NAMALWA (cell line): ENCODE measurements around the gene MYO16.
"Not testable (repeated sequence)": the region's sequence is repeated elsewhere in the genome, so short reads cannot be mapped to it uniquely, and the experiment has no call there.

Source experiments
- DNase-seq: peaks from one replicate; pipeline ENCODE4 v3.0.0-alpha.2; 2015; ENCODE audit warnings: low spot score

MYO16 gene

DNA sequence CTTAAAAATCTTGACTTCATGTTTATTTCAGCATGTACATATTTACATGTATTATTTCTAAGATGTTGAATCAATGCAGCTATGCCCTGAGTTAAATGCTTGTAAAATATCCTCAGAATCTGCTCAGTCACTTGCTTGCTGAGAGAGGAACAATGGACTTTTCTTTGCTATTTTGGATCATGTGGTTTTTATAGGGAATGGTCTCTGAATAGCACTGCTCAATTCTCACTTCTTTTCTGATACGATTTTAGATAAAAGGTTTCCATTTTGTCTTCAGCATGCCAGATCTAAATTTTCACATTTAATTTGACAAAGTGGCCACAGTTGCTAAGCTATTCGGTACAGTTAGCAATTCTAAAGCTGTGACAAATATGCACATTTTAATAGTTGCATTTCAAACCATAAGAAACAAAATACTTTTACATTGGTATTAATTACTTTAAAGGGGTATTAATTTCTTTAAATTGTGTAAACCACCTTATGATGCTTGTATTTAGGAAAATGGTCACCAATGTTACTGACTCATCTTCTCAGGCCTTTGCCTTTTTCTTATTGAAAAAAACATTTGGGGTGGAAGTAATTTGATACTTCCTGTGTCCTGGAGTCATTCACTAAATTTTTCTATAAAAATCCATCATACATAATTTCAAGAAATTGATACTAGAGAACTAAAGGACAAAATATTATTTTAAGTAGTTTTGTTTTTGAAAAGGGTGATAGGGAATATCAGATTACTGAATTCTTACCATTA lies 113.5 kb downstream of the MYO16 start:
- DNase-seq: no peak

DNA sequence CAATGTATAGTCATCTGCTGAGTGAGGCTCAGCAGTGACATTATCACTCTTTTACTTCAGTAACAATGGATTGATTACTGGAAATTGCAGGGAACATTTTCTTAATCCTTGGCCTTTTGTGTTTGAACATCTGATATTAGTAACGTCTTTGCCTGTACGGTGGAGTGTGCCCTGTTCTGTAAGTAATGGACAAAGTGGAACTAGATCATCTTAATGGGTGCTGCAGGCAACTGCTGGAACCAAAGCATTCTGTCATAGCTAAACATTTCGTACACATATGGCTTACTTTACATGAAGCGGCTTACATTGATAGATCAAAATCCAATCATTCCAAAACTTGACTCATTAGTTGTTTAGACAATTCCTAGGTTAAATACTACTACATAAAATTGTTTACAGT lies 114.1 kb downstream of the MYO16 start:
- DNase-seq: no peak

DNA sequence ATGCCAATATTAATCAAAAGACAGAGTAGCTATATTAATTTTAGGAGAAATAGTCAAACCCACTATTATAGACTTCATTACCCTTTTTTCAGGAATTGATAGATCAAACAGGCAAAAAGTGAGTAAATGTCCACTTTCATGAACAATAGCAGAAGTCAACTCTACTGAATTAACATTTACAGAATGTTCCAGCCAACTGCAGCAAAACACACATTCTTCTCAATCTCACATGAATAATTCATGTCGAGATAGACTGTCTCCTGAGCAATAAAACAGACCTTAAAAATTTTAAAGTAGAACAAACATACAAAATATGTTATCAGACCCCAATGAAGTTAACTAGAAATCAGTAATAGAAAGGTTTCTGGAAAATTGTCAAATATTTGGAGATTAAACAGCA lies 118.4 kb downstream of the MYO16 start:
- DNase-seq: no peak

DNA sequence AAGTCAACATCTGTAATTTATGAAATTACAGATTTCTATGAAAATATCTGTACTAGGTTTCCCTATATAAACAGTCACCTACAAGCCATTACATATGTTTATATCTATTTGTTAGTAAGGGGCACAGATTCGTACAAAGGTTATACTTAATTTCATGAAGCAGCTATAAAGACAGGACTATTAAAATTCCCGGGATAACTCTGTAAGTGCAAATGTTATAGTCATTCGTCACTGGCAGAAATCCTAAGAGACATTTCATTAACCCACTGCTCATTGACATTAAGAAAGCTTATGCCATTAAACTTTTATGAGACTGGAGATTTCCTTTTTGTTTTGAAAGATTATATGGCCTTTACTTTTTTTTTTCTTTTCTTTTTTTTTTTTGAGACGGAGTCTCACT lies 122.9 kb downstream of the MYO16 start:
- no peak for DNase-seq

DNA sequence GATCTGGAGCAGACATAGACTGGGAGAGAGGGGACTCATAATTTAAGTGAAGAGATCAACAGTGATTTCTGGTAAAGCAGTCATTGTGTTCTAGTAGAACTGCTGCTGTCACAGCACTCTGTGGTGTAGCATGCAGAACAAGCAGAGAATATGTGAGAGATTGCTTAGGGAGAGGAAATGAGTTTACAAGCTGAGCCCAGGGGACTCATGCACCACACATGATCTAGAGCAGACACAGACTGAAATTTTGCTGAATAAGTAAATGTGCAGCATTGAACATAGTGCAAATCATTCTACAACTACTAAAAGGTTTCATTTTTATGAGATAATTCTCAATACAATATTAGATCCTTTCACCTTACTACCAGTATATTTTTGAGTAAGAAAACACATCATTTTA lies 125.7 kb downstream of the MYO16 start:
- DNase-seq: no peak

DNA sequence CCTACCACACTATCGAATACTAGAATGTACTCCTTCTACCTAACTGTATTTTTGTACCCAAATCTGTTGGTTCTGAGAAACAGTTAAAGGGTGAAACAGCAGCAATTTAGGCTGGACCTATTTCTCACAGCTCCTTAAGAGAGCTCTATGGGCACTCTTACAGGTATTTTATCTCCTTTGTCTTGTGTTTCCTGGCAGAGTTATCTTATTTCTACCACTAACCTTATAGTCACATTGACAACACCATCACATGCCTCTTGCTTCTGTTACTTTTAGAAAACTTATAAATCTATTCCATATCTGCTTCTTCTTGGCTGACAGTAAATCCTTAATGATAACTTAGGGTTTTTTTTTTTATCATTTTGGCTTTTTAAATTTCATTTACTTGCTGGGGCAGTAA lies 130.7 kb downstream of the MYO16 start:
- DNase-seq: no peak

DNA sequence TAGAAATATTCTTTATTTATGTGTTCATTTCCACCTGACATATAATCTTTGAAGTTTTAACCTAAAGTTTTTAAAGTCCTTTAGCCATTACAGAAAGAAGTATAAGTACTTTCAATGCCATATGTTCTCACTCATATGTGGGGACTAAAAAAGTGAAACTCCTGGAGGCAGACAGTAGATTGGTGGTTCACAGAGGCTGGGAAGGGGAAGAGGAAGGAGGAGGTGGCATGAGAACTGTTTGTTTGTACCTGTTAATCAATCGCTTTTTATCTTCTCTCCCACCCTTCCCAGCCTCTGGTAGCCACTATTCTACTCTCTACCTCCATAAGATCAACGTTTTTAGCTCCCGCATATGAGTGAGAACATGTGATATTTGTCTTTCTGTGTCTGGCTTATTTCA lies 131.1 kb downstream of the MYO16 start:
- DNase-seq: no peak

DNA sequence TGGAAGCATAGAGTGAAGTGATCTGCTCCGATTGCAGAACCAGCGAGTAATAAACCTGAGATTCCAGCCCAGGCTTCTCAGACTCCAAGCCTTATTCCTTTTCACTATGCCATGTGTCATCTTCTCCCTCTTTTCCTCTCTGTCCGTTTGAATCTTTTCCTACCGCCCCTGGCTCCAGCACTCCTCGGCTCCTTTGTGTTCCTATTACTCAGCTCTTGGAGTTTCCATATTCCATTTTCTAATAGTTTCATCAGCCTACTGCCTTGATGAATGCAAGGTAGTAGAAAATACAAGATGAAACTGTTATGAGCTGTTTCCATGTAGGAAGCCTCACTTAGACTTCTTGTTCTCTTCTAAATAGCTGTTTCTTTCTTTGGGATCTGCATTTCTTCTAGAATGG lies 138.6 kb downstream of the MYO16 start:
- DNase-seq: no peak

DNA sequence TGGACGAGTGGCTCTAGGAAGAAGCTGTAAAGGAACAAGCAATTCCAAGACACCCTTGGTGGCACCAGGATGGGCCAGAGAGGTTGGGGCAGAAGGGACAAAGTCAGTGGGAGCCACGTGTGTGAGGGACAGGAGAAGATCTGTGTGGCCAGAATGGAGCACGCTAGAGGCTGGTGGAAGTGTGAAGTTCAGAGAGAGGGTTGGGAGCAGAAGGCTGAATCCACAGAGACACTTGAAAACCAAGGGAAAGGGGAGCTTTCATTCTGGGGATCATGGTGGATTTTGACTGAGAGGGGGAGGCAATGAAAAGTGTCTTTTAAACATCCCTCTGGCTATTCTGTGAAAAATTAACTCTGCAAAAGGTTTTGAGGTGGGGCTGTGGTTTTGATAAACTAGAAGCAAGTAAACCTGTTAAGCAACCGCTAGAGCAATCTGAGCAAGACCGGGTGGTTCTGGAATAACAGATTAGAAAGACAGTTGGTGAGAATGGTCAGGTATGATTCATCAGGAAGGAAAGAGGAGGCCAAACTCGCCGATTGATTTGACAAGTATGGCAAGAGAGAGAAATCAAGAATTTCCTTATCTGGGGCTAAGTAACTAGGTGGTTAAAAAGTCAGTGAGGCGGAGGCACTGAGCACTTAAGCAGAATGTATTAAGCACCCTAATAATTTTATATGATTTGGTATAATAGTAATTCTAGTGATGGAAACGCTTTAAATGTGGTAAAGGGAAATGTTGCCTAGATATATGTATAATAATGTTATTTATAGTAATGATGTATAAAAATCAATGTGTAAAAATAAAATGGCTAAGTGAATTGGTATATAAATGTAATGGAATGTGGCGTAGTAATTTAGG lies 140.0 kb downstream of the MYO16 start:
- DNase-seq: no peak

DNA sequence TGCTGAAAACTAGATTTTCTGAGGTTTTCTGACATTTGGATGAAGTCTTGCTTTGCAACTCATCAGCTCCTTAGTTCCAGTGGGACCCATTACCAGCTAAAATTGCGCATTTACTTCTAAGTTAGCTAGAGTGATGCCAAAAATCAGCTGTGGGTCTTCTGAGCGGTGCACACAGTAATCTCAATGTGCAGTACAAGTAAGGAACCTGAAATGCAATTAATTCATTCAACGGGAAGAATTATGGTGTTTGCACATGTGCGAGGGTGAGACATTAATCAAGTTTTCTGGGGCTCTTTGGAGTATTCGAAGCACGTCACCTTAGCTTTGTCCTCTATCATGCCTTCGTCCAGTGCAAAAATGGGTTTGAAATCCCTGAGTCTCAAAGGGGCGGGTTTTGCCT lies 146.2 kb downstream of the MYO16 start:
- DNase-seq: no peak

DNA sequence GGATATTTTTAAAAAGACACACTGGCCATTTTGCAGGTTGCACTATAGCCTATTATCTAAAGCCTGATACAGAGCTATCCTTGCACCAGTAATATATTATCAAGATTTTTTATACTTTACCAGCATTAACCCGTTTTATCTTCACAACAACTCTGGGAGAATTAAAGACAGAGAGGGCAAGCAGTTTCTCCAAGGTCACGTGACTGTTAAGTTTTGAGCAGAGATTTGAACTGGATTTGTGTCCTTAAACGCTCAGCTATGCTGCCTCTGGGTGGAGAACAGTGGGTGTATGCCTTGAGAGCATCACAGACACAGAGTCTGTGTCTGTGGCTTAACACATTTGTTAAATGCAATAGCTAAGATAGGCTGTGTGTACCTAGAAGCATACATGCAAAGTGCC lies 147.2 kb downstream of the MYO16 start:
- no peak for DNase-seq

DNA sequence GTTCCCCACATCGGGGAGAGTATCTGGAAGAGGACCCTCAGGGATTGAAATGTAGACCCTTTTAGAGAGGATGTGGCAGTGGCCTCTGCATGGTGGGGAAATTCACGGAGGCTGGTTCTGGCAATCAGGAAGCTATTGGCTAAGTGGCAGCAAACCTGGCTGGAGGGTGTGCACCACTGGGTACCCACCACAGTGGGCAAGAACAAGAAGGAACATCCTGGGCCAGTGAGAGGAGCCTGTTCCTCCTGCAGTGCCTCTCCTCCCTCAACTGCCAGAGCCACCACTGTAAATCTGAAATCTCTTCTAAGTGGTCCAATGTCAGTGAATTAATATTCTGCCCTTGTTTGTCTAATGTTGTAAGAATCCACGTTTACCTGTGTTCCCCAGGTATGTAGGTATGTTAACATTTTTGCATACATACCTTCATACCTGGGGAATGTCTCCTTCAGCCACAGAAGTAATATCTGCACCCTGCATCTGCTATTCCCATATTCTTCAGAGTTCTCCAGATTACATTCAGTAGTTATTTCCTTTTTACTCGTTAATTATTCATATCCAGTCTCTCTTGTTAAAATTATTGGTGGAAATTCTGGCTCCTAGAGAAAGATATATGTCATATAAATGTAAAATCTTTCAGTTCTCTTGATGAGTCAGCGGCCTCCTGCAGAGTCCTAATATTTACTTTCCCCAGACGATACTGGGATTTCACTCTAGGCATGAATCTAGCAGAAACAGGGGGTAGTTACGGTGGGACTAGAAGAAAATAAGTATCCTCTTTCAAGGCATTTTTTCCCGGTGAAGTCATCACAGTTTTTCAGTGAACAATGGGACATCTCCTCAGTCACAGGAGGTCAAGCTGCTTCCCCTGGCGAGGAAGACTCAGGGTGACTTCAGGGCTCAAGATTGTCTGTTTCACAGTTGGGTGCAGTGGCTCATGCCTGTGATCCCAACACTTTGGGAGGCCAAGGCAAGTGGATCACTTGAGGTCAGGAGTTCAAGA lies 148.3 kb downstream of the MYO16 start:
- no peak for DNase-seq

DNA sequence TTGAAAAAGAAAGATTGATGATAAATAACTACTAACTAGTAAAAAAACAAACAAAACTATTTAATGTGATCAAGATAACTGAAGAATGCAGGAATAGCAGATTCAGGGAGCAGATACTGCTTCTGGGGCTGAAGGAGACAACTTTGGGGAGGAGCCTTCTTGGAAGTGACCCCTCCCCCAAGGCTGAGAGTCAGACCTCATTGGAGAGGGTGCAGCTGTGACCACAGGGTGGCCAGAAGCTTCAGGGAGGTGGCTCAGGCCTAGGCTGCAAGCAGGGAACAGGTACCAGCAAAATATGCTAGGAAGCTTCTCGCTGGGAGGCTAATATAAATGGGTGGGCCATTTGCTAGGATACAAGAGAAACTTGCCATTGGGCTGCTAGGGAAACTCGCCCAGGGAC lies 149.9 kb downstream of the MYO16 start:
- no peak for DNase-seq

DNA sequence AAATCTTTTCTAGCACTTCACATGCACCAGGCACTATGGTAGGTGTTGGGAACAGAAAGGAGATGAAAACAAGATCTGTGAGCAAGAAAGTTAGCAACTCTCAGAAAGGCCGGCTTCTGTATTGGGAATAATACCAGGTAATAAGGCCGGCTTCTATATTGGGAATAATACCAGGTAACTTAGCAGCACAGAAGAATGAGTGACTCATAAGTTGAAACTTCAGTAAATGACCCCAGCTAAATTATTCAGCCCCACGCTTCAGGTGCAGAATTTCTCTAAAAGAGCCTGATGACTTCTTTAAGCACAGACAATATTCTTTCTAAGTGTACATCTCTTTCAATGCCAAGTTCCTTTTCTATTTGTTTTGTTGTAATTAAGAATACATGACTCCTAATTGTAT lies 151.3 kb downstream of the MYO16 start:
- no peak for DNase-seq

DNA sequence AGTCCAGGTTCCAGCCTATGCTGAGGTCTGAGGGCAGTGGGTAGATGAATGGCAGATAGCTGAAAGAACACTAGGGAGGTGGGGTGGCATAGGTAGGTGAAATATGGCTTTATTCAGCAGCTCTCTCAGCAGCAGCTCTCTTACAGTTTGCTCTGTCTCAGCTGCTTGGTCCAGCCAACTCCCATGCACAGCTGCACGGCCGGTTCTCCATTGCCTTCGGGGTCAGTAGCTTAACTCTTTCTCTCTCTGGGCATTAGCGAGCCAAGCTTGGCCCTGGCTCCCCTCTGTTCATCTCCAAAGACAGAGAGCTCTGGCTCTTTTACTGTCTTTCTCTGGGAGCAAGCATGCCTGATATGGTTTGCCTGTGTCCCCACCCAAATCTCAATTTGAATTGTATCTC lies 151.9 kb downstream of the MYO16 start:
- no peak for DNase-seq

DNA sequence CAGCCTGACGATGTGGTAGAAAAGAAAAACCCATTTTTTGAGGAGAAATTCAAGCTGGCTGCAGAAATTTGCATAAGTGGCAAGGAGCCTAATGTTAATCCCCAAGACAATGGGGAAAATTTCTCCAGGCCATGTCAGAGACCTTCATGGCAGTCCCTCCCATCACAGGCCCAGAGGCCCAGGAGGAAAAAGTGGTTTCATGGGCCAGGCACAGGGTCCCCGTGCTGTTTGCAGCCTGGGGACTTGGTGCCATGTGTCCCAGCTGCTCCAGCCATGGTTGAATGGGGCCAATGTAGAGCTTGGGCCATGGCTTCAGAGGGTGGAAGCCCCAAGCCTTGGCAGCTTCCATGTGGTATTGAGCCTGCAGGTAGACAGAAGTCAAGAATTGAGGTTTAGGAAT lies 153.1 kb downstream of the MYO16 start:
- DNase-seq: not testable (repeated sequence)

DNA sequence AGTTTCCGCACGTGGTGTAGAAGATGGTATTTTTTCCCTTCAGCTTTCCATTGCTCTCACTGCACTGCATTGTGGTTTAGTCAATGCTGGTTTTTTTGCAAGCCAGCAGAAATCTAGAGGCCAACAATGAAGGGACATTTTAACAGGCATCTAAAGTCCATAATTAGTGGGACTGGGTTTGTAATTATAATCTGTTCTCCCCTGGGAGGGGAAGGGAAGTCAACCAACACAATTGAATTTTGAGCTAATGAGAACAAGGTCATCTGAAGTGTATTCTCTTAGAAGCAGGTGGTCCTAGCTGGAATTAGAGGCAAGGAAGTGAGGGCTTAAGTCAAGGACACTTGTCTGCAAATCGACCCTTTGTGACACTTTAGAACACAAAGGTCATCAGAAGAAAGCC lies 156.4 kb downstream of the MYO16 start:
- no peak for DNase-seq

DNA sequence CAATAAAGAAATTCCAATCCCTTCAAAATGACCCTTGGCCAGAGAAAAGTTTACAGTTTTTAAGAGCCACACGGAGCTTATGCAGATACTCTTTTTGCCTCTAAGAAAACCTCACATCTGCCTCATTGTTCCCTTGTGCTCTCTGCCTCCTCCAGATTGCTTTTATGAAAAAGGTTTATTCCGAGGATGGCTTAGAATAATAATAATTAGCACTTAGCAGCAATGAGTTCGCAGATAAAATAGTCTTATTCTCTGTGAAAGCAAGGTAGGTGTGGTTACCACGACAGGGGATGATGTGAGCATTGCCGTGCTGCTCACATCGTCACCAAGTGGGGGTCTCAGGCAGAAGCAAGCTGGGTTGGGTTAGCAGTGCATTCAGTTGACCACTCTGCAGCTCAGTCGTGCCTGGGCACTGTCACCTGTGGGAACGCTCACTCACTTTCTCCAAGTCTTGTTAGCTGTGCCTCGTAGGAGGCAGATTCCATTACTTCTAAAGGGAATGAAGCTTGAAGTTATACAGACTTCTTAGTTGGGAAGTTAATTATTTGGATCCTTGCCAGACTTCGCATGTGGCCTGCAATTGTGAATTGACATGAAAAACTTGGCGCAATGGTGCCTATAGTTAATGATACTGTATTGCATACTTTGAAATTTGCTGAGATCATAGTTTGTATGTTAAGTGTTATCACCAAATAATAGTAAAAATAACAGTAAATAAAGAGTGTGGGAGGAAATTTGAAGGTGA lies 157.2 kb downstream of the MYO16 start:
- no peak for DNase-seq

DNA sequence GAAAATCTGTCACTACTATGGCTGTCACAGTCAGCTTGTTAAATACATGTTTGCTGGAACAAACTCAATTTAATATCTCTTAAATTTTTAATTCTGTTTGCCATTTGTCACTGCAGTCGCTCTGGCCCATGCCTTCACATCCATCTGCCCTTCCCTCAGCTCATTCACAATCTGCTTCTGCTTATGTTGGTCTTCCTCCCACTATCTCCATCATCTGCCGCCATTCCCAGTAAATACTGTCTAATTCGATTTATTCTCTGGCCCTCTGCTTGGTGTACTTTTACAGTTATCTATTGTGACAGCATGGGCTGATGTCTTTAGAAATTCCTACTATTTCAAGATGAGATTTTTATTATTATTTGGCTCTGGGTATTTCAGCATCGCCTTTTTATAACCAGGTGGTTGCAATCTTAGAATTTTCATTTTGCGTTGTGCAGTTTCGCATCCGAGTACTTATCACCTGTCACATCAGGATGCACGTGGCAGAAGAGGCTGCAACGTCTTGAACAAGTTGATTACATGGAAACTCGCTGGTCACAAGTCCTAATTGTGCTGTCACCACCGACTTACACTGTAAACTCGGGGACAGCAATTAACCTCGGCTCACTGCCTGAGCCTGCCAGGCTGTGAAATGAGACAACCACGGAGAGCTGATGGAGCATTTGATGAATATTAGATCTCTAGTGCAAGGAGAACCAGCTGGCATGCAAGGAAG lies 158.4 kb downstream of the MYO16 start:
- DNase-seq: no peak

DNA sequence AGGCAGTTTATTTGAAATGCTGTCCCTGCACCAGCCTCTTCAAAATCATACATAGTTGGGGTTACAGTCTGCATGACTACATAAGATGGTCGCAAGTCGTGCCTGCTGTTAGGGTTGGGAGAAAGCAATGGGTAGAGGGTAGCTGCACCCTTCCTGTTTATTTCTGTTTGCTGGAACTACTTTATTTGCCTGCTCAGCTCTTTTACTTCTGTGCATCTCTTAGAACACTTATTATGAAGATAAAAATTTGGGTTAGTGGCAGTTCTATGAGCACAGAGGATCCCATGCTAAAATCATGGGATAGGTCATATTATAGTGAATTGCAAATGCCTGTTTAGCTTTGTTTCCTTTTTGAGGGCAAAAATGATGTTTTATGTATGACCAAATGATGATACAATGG lies 160.1 kb downstream of the MYO16 start:
- no peak for DNase-seq

DNA sequence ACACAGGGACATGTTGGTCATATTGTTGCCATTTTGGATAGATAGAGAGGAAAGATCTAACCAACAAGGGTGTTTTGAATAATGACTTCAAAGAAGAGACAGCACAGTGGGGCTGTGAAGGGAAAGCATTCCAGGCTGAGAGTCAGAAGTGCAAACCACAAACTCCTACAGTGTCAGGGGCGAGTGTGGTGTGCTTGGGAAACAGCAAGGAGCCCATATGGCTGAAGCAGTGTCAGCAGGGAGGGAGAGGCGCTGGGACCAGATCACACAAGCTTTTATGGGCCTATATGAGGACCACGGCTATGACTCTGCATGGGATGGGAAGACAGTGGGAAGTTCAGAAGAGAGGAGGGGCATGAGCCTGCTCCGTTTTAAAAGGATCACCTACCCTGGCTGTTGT lies 166.4 kb downstream of the MYO16 start:
- no peak for DNase-seq
